ENCODE data around the gene MNAT1.
"Not testable (repeated sequence)": the region's sequence is repeated elsewhere in the genome, so short reads cannot be mapped to it uniquely, and the experiment has no call there.

Gene MNAT1

GRCh38 chr14:60744566-60744965 is 10.0 kb downstream of the MNAT1 start:
- no peak for DNase-seq

DNA sequence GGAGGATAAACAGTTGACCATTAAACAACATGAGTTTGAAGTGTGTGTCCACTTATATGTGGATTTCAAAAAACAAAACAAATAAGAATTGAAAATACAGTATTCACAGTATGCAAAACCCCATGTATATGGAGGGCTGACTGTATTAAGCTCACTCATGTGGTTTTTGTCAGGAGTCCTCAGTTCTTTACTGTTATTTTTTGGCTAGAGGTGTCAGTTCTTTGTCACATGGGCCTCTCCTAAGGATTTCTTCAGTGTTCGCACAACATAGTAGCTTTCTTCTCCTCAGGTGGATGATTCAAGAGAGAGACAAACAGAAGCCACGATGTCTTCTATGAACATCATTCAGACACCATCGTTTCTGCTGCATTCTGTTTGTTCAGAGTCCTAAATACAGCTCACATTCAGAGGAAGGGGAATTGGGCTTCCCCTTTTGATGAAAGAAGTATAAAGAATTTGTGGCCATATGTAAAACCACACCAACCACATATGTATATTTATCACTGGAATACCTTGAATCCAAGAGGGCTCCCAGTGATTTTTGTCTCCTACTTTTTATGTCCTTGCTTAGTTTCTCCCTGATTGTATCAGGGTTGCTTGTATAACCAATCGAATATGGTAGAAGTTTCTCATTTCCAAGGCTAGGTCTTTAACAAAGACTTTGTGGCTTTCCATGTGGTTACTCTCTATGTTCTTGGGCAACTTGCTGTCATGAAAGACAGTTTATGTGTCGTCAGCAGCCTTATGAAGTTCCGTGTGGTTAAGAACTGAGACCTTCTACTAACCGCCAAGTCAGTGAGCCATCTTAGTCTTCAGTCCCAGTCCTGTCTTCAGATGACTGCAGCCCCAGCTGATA is 18.9 kb downstream of the MNAT1 start:
- no peak for DNase-seq

- no peak for DNase-seq
Measured at GRCh38 chr14:60756847-60757246, 22.3 kb downstream of the MNAT1 start.

- DNase-seq, result no peak
Measured at GRCh38 chr14:60757567-60758002, 23.0 kb downstream of the MNAT1 start.

- peak; percentile 3 for DNase-seq
Measured at GRCh38 chr14:60758885-60759284, 24.3 kb downstream of the MNAT1 start.

- no peak for DNase-seq
Measured at GRCh38 chr14:60760209-60760608, 25.6 kb downstream of the MNAT1 start.

DNA sequence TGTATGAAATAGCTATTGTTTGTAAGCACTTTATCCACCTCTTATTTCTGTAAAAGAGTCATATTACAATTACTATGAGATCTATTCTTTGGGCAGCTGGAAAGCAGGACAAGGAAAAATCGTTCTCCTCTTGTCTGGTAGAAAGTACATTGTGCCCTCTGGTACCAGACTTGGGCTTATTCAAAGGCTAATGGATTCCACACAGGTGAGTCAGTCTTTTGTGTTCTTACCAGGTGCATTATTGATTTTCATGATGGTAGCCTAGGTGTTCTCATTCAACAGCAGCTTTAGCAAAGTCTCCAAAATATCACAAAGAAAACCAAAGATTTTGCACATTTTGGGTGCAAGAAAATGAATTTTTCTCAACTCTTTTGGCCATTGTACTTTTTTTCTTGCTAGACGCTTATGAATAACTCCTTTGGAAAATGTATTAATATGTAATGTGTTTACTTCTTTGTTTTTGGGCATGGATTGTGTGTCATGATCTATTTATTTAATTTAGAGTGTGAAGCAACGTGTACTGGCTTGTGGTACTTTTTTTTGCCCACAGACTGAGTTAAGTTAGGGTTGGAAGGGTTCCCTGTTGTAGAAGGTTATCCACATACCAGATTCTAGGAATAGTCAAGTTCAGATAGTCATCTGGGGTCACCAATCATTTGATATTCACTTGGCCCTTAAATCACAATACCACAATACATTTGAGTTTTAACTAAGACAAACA is 26.2 kb downstream of the MNAT1 start:
- peak; percentile 72 for DNase-seq

DNA sequence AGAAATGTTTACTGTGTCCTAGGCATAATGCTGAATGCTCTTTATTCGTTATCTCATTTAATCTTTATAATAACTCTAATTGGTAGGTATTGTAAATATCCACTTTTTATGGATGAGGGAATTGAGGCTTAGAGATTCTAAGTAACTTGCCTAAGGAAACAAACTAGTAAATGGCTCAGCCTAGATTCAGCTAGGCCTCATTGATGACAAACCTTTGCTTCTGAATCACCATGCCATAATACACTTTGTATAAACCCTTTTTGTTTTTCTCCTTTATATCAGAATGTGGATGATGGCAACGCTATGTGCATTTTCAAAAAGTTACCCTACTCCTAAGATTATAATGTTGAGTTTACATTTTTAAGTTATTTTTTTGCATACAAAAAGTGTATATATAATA is 34.0 kb downstream of the MNAT1 start:
- no peak for DNase-seq

- no peak for DNase-seq
Measured at GRCh38 chr14:60771117-60771516, 36.6 kb downstream of the MNAT1 start.

DNA sequence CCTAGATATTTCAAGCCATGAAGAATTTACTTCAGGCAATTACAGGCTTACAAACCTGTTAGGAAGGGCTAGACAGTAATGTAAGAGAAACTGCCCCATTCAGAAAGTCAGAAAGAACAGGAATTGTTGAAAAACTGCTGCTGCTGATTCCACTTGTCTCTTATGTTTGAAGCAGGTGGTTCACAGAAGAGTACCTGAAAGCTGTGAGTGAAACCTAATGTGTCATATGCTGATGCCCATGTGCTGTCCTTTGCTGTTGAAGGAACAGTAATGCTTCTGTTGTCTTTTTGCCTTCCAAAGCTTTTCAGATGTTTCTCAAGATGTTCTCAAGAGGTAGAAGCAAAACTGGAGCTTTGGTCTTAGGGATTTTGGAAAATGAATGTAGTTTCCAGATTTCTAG is 39.0 kb downstream of the MNAT1 start:
- no peak for DNase-seq

DNA sequence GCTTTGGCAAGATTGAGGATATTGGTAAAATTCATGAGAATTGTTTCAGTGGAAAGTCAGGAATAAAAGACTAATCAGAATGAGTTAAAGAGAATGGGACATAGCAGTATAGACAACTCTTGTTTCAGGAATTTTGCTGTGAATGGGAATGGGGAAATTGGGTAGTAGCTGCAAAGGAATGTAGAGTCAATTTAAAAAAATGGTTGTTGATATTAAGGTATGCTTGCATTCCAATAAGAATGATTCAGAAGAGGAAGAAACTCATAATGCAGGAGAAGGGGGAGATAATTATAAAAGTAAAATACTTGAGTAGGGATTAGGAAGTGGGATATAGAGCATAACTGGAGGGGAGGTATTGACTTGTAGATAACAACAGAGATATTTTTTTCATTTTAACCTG is 40.7 kb downstream of the MNAT1 start:
- no peak for DNase-seq

DNA sequence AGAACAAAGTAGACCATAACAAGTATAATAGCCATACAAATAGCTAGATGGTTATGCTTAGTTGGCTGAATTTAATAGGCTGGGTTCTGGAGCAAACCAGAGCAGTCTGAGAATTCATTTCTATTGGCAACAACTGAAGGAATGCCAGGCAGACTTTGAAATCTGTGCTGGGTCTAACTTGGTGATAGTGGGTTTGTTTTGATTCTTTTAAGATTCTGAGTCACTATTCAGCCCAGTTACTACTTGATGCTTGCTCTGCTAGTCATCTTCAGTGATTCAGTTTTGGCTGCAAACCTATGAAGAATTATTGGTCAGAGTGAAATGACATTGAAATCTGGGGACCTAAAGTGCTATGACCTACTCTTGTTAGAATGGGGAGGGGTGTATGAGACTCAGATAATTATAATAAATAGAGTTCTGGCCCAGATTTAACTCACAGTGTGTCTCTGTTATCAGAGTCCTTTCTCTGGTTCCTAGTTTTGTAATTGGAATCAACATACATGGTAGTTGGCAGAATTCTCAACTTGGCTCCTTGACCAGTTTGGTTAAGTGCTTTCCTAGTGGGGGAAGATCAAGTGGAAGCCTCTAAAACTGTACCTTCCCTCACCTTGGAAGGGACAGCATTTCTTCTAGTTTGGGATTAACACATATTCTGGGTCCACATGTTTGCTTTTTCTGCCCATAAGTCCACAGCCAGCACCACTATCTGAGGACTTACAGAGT is 43.5 kb downstream of the MNAT1 start:
- no peak for DNase-seq

- DNase-seq, result not testable (repeated sequence)
Measured at GRCh38 chr14:60779745-60780514, 45.4 kb downstream of the MNAT1 start.

DNA sequence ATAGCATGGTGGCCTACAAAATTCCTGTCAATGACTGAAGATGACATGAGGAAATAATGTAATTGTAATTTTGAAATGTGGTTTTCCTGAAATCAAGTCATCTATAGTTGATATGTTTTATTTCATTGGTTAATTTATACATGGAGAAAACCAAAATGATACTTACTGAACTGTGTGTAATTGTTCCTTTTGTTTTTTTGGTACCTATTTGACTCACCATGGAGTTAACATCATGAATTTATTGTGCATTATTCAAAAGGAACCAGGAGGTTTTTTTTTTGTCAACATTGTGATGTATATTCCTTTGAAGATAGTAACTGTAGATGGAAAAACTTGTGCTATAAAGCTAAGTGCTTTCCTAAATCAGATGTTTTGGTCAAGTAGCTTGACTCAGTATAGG is 46.0 kb downstream of the MNAT1 start:
- not testable (repeated sequence) for DNase-seq

GRCh38 chr14:60786905-60787304 is 52.3 kb downstream of the MNAT1 start:
- DNase-seq, result no peak

DNA sequence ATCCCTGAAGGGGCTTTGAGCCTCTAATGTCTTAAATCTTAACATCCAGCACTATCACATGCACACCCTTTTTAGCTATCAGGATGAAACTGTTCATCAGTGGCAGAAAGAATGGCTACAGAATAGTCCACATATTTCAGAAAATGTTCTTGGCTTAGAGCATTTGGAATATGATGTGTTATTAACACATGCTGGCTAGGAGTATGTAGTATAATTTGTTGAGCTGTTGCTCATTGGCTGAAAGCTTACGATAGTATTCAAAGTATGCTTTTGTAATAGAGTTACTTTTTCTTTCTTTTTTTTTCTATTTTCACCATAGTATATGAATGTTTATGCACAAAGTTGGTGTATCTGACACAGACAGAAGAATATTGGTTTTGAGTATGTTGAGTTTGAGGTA is 55.1 kb downstream of the MNAT1 start:
- DNase-seq, result no peak

DNA sequence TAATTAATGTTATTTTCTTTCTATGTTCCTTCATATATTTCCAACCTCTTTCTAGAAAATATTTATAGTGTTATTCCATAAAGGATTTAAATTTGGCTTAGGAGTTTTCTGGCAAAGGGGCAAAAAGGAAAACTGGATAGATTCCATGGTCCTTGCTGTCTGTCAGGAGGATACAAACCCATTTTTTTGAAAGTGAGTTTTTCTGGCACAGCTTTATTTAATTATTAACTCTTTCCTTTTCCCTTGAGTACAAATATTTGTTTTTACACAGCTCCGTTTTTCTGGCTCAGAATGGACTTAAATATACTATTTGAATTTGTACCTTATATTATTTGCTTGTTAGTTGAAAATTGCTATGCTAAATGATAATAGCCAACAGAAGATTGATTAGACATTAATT is 56.3 kb downstream of the MNAT1 start:
- peak; percentile 2 for DNase-seq

- no peak for DNase-seq
Measured at GRCh38 chr14:60796434-60796833, 61.9 kb downstream of the MNAT1 start.

- no peak for DNase-seq
Measured at GRCh38 chr14:60800409-60800808, 65.8 kb downstream of the MNAT1 start.

- no peak for DNase-seq
Measured at GRCh38 chr14:60803871-60804270, 69.3 kb downstream of the MNAT1 start.

DNA sequence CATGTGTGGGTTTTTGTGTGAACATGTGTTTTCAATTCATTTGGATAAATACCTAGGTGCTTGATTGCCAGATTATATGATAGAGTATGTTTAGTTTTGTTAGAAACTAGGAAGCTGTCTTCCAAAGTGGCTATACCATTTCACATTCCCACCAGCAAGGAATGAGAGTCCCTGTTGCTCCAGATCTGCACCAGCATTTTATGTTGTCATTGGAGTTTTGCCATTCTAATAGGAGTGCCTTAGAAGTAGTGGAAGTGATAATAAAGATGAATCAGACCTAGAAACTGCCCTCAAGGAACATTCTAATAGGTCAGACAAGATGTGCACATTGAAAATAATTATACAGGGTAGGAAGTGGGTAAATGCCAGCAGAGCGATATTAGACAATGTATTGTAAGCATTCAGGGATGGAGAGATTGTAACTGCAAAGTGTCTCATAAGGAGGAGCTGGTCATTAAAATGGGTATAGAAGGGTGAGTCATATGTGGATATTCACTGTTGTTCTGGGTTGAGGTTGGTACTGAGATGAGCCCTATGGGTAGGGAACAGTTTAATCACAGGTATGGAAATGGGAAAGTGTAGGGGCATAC is 71.4 kb downstream of the MNAT1 start:
- DNase-seq, result no peak

GRCh38 chr14:60807247-60807646 is 72.7 kb downstream of the MNAT1 start:
- no peak for DNase-seq
